GM18502 (cell line): ENCODE data around the gene SOCS2.
"Not testable (repeated sequence)": the region's sequence is repeated elsewhere in the genome, so short reads cannot be mapped to it uniquely, and the experiment has no call there.

Source experiments
- ATAC-seq: cut with Tn5 transposase; IDR thresholded peaks from one replicate; pipeline ENCODE4 v1.9.1; 2021; ENCODE audit warnings: mild to moderate bottlenecking; ENCODE audit not compliant: unreplicated experiment, poor library complexity

SOCS2 gene, protein sequence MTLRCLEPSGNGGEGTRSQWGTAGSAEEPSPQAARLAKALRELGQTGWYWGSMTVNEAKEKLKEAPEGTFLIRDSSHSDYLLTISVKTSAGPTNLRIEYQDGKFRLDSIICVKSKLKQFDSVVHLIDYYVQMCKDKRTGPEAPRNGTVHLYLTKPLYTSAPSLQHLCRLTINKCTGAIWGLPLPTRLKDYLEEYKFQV

DNA sequence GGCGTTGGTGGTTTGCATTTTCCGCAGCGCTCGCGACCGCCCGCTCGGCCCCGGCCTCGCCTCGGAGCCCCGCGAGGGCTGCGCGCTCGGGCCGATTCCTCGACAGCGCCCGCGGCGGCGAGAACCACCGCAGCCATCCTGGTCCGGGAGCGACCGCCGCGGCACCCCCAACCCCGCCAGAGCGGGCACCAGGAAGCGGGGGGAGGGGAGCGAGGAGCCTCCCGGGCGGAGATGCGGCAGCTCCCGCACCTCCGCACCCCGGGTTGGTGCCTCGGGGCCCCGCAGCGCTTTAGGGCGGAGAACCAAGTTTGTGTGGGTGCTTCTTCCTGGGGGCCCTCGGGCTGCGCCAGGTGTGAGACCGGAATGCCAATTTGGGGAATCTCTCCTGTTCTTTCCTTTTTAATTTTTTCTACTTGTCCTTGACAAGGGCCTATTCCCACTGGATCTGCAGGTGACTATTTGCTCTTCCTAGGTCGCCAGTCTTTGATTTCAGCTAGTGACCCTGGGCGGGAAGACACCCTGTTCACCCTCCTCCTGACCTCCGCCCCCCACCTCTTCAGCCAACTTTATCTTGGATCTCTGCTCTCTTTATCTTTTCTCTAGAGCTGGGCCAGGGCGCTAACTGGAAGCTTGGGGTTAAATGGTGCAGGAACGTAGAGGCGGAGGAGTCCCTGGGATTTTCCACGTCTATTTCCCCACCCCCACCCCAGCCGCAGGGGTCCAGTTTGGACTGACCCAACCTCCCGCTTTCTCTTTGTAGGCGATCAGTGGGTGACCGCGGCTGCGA is at the start of gene SOCS2:
Gene SOCS2 (plus strand): TSS at position 751 of the 787 bp plus-strand sequence. CDS start 223 bp downstream, outside the sequence.
- peak; percentile 15 for ATAC-seq

DNA sequence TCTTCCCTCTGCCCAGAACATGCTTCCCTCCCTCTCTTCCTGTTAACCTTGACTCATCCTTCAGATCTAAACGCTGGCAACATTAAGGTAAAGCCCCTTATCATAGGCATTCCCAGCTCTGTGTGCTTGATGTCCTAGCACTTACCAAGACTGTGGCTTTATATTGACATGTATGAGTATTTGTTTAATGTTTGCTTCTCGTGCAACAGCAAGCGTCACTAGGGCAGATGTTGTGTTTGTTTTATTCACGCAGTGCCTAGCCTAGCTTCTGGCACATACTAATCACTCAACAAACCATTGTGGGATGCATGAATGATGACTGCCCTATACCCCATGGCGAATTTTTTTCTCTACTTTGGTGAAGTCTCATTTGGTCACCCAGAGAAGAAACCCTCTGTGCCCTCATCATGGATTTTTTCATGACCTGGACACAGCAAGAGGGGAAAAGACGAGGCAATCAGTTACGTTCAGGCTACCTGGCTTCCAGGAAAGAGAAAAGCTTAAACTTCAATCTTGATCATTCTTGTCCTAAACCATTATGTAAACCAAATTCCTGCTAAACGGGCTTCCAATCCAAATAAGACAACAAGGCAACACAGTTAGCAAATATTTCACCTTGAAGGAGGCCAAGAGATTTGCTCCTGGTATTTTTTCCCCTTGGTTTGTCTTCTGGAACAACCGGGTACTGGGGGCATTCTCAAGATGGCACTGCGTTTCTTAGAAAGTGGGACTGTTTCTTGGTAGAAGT is 47.9 kb upstream of the SOCS2 start:
- no peak for ATAC-seq

DNA sequence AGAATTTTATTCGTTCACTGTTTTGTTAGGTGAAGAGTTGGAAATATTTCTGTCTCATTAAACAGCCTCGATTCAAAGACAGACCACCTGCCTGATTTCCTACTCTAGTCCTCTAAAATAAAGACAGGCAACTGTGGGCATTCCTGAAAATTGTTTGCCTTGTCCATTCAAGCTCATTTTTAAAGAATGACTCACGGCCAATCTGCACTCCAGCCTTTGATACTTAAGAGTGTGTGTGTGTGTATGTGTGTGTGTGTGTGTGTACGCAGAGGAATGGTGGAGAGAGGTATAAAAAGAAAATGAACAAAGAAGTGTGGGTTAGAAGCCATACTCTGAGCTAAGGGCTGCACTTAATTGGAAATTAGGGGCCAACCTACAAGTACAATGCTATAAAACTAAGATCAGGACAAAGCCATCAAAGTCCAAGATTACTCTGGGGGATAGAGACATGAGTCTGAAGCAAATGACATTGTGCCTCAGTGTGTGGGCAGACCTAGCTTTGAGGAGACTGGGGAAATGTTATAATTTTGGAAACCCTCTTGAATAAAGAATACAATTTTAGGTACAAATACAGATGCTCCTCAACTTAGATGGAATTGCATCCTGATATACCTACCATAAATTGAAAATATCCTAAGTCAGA is 45.6 kb upstream of the SOCS2 start:
- ATAC-seq = no peak

DNA sequence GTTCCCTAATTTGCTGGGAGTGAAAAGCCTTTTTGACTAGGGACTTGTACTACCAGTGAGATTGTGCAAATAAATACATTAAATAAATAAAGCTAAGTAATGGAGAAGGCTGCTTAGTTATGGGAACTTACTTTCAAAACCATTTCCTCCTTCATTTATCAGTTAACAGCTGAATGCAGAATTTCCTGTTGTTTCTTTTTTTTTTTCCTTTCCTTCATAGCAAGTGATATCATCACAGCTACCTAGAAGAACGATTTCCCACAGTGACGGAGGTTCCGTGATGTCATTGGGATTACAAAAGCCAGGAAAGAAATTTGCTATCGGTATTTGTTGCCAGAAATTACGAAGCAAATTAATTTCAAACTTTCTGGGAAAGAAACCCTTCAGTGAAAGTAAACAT is 42.1 kb upstream of the SOCS2 start:
- ATAC-seq = no peak

DNA sequence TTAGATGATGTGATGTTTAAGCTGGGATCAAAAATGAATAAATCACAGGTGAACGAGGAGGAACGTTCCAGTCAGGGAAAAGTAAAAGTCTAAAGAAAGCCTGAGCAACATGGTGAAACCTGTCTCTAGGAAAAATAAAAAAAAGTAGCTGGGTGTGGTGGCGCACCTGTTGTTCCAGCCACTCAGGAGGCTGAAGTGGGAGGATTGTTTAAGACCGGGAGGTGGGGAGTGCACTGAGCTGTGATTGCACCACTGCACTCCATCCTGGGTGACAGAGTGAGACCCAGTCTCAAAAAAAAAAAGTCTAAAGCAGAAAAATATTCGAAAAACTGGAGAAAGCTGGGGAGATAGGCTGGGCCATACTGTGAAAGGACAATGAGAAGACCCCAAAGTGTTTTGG is 39.2 kb upstream of the SOCS2 start:
- no peak for ATAC-seq

DNA sequence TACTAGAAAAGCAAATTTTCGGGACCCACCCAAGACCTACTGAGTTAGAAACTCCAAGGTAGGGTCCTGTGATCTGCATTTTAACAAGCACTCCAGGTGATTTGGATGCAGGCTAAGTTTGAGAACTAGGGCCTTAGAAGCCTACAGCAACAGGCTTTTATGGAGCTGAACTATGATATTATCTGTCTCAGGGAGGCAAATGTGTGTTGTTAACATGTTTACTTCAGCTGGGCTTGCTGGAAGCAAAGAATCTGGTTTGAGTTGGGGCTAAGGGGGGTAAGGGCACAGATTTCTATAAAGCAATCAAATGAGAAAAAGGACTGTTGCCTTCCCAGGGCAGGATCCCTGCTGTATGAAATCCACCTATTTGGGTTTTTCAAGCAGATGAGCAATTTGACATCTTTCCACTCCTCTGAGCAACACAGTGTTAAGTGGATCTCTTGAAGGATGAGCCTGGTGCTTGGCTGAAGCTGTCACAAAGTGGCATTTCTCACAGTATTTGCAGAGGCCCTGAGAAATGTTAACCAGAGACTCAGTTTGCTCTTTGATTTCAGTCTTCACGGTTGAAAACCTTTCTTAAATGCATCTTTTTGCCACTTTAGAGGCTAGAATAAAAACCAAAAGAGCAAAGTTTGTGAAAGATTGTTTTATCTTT is 36.2 kb upstream of the SOCS2 start:
- ATAC-seq = peak; percentile 36

DNA sequence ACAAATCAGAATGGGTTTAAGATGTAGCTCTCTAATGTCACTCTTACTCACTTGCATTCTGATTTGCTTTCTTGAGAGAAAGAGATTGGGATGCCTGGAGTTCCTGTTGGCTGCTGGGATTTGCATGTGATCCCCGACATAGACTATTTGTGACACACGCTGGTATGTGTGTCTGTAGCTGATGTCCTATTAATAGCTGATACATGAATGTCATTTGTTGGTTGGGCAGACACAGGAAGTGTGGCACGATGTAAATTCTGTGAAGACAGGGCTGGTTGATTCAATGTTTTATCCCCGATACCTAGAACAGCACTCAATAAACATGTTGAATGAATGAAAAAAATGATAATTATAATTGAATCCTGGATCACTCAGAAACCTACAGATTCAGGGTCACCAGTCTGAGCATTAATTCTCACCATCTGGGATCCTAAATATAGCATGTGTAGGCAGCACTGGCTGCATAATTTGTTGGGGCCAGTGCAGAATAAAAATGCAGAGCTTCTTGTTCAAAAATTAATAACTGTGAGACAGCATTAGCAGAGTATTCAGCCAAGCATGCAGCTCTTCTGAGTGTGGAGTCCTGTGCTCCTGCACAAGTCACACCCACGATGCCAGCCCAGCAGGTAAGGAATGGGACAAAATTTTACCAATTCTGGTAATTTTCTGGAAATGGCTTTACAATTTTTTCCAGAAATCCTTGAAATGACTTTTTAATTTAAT is 35.5 kb upstream of the SOCS2 start:
- peak; percentile 94 for ATAC-seq

DNA sequence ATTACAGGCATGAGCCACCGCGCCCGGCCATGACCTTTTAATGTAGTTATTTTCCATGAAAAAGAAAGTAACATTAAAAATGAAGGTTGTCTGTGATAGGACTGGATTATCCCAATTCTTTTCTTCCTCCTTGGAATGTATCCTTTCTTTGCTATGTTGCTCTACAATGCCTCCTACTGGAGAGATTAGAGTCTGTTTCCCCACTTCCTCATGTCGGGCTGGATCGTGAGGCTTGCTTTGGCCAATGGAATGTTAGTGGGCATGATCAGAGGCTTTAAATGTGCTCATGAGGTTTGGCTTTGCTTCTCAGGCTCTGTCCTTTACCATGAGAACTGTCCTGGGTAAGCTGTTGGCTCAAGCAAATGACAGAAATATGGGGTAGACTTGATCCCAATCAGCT is 34.7 kb upstream of the SOCS2 start:
- ATAC-seq = no peak

DNA sequence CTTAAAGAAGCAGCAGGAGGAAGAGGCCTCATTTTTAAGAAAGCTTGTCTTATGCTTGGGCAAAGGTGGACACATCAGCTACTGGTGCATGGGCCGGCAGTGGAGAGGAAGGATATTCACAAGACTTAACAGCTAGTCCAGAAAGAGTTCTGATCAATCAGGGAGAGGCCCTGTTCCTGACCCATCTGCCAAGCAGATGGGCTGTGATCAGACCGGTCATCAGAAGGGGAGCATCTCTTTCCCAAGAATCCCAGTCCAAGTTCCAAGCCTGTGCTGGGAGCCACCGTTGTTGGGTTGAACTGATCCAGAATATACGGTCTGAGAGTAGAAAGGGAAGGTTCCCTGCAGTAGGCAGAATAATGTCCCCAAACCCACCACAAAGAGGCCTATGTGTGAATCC is 32.7 kb upstream of the SOCS2 start:
- no peak for ATAC-seq

DNA sequence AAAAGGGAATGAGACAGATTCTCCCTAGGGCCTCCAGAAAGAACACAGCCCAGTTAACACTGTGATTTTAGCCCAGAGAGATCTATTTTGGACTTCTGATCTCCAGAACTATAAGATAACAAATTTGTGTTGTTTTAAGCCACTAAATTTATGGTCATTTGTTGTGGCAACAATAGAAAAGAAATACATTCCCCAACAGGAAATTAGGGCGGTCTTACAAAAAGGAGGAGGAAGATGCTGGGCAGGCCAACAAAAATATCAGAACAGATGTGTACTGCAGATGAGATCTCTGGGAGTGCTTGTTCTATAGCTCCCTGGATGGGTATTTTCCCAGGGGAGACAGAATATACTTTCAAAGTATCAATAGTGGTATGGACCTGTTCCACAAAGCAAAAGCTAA is 32.0 kb upstream of the SOCS2 start:
- no peak for ATAC-seq

DNA sequence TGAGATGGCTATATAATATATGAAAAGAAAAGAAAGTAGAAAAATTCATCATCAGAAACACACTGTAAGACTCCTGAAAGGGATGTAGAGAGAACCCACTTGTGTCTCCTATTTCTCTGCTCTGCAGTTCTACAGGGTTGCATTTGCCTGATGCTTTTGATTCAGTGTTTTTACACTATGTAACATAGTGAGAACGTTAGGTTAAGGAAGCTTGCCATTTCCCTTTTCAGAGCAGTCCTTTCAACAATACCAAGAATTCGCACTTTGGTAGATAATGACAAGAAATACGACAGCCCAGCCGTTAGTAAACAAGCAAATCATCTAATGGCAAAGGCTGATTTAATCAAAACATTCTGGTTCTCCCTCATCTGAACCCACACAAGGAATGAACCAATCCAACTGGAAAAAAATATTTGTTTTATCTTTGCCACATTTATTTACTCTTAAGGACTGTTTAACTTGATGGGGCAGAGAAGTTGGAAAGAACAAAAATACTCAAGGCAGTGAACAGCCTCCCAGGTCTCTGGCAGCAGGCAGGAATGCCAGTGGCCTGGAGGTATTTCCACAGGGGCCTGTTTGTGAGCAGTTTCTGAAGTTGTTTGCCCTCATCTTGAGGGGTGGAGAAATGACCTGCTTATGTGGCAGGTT is 30.8 kb upstream of the SOCS2 start:
- ATAC-seq = no peak

DNA sequence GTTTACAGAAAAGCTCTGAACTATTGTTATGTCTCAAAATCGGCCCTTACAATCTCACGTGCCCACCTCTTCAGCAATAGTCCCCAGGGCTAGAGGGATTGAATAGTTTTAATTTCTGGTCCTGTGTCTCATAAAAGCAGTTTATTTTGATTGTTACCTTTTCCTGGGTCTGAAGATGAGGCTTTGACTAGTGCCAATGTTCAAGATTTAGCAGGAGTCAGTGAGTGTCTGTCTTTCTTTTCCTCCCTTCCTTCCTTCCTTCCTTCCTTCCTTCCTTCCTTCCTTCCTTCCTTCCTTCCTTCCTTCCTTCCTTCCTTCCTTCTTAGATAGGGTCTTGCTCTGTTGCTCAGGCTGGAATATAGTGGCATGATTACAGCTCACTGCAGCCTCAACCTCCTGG is 24.7 kb upstream of the SOCS2 start:
- no peak for ATAC-seq

DNA sequence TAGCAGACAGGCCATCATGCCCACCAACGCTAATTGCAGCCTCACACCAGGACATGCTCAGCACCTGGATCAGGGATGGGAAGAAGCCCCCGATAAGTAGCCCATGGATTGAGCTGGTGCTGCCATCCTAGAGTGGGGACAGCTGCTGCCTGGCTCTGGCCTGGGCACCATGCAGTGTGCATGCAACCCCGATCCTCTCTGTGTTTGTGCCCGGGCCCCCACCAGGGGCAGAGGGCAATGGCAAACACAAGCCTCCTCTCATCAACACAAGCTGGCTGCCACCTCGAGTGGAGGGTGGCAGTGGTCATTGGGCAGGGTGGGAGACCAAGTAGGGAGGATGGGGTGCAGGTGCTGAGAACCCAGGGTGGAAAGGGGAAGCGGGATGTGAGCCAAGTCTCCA is 23.3 kb upstream of the SOCS2 start:
- no peak for ATAC-seq

DNA sequence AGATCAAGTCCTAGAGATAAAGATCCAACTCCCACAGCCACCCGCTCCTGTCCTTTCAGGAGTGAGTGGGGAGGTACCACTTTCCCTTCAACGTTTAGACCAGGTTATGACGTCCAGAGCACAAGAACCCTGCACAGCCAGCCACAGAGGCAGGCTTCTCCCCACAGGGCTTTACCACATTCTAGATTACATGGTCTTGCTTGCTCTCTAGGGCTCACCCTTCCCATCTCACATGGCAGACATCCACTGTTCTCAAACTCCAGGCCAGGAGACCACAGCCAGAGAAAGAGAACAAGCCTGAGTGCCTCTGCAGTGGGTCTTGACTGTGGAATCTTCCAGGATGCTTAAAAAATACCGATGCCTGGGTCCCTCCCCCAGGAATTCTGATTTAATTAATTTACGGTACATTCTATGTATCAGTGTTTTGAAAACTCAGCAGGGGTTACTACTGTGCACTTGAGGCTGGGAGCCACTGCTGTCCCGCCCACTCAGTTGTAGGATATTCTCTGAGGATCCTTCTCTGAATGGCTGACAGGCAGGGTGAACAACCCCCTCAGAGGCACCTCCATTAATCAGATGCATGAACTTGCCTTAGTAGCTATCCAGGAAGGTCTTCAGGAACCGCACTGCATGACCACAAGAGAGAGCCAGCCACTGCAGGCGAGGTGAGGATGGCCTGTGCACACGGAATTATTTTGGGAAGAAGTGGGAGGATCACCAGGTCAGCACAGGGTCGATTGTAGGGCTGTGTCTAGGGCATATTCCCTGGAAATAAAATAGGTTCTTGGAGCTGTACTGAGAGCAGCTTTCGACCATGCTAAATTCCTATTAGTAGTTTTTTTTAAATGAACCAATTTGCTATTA is 21.5 kb upstream of the SOCS2 start:
- no peak for ATAC-seq

DNA sequence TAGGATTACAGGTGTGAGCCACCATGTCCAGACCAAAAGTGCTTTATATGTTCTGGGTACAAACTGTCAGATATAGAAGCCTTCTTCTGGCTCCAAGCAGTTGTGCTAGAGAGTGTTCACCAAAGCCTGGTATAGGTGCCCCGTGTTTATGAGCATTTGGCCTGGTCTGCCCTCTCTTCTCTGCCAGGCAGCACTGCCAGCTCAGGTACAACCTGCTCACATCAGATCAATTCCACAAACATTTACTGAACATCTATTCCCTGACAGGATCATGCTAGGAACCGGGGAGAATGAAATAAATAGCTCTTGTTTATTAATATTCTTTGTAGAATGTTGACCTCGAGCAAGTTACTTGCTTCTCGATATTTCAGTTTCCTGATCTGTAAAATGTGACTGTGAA is 20.0 kb upstream of the SOCS2 start:
- no peak for ATAC-seq

DNA sequence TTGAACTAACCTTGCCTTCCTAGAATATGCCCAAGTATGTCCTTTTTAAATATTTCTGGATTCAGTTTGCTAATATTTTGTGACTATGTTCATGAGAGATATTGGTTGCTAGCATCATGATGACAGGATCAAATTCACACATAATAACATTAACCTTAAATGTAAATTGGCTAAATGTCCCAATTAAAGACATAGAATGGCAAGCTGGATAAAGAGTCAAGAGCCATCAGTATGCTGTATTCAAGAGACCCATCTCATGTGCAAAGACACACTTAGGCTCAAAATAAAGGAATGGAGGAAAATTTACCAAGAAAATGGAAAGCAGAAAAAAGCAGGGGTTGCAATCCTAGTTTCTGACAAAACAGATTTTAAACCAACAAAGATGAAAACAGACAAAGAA is 14.6 kb upstream of the SOCS2 start:
- not testable (repeated sequence) for ATAC-seq

DNA sequence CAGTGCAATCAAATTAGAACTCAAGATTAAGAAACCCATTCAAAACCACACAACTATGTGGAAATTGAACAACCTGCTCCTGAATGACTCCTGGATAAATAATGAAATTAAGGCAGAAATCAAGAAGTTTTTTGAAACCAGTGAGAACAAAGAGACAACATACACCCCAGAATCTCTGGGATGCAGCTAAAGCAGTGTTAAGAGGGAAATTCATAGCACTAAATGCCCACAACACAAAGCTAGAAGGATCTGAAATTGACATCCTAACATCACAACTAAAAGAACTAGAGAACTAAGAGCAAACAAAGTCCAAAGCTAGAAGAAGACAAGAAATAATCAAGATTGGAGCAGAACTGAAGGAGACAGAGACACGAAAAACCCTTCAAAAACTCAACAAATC is 13.8 kb upstream of the SOCS2 start:
- ATAC-seq = not testable (repeated sequence)

DNA sequence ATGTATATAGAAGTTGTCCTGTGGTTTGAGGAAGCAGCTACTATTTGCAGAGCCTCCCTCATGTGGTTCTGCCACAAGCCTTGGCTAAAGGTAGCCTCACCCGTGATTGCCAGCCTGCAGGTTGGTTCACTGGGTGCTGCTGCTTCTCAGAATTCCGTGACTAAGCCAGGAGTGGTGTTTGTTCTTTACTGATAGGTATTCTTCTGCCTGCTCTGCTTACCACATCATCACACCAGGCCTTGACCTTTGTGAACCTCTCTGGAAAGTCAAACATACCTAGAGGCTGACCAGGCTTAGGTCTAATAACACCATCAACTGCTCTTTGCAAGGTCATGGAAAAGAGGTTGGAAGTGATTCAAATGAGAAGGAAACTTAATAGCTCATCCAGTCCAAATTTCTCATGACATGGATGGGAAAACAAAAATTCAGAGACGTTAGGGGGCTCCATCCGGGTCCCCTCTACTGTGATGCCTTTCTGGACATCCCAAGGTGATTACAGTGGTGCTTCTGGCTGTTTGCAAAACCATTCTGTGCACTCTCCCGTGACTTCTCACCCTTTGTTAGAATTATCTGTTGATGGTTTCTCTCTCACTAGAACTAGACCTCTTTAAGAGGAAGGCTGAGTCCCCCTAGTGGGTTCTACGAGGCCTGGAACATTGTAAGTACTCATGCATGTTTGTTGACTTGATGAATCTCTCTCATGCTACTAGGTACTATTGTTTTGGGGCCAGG is 8.5 kb upstream of the SOCS2 start:
- ATAC-seq = no peak
